Right cardiac atrium (tissue), 5 donors: Measurements from ENCODE around the gene NRCAM. TPM values are rescaled to one million over a fixed set of nuclear protein-coding genes. Genes with fewer than 3 reads are reported as not detected.
"Not testable (repeated sequence)": the region's sequence is repeated elsewhere in the genome, so short reads cannot be mapped to it uniquely, and the experiment has no call there.

Experiments
- ATAC-seq, 2 donors: fragments of 200-7000 bp; cut with Tn5 transposase; one replicate each; pipeline versions ENCODE4 v1.8.0 to v1.9.1; 2020; ENCODE audit warnings: moderate library complexity in 2 of 2, mild to moderate bottlenecking in 1 of 2
- DNase-seq, 3 donors: peaks; one replicate each; pipeline ENCODE4 v3.0.0-alpha.2; 2020
- H3K27ac ChIP-seq: one replicate; pipeline ENCODE4 v1.5.1; 2013; ENCODE audit warnings: mild to moderate bottlenecking, low read length, control low read depth, moderate library complexity
- H3K27me3 ChIP-seq: one replicate; pipeline ENCODE4 v1.6.1; 2013; ENCODE audit not compliant: control insufficient read depth, insufficient read depth
- H3K4me1 ChIP-seq: one replicate; pipeline ENCODE4 v1.6.1; 2013; ENCODE audit warnings: low read length; ENCODE audit not compliant: control insufficient read depth, insufficient read depth
- H3K4me3 ChIP-seq: one replicate; pipeline ENCODE4 v1.5.1; 2013; ENCODE audit warnings: low read length, control low read depth
- H3K9me3 ChIP-seq: one replicate; pipeline ENCODE4 v1.6.1; 2013; ENCODE audit warnings: low read length; ENCODE audit not compliant: control insufficient read depth
- WGBS: extraction: QIAGEN DNeasy Blood & Tissue Kit; methylation state at CpG from one replicate; pipeline ENCODE4 v1.1.7; 2013; 5-methylcytosine and 5-hydroxymethylcytosine counted together
- intact Hi-C, 4 donors: fragments of 100-400 bp; cut with DNase I; formaldehyde crosslinking; loops; one replicate each; pipeline versions ENCODE4 v1.11.0 to v1.14.0; 2022 to 2023
- polyA plus RNA-seq: library from polyadenylated mRNA; stranded (reverse); fragments of 200-250 nt; gene quantifications from one replicate; pipeline ENCODE4 v1.2.3, GENCODE V29; 2013
- total RNA-seq, 4 donors: library from RNA; stranded (reverse); fragmentation: NEBNext Ultra II Directional; extraction: Animal tissue kit (Norgen Biotek cat#: 25700); gene quantifications; one replicate each; pipeline ENCODE4 v1.2.1, GENCODE V29; 2021
- donor health status: healthy with polysubstance abuse.
- donor health status: DM: no; HTN: yes; CAD: no.
- donor health status: DM: no; HTN: no; CAD: no.
- donor health status: DM: no; HTN: yes; CAD: no; lungs with severe emphysema.
- donor health status: DM: yes; HTN: yes; CAD: no.

Gene NRCAM
- total and polyA plus RNA-seq, 5 donors, result 0.59 to 1.3 (median 1.1) TPM

DNA sequence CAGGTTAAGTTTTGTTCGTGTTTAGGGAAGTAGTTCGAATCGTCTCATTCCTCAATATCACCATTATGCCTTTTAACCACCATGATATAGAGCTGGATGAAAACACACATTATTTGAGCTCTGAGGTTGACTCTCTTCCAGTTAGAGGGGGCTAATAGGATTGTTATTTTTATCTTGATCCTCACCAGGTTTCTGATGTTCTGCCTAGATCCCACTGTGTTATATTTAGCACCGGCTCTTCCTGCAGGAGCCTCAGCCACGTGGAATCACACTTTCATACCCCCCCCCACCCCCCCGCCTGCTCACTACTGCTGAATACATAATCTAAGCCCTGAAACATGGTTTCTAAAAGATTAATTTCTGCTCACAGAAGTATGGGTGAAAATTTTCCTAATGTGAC, 88.3 kb downstream of the NRCAM start:
- Histone ChIP-seq H3K27me3 (no peaks in the 10 kb centered on the region), H3K4me3 (no peak overlapping the region), H3K9me3 (no peaks in the 10 kb centered on the region), H3K27ac (no peak overlapping the region), H3K4me1 (no peaks in the 10 kb centered on the region)
- intact Hi-C loops, result no loop called here
- 61% methylated on average over 6 of the region's 6 CpGs for WGBS
- no peak for ATAC-seq
- DNase-seq, result no peak

DNA sequence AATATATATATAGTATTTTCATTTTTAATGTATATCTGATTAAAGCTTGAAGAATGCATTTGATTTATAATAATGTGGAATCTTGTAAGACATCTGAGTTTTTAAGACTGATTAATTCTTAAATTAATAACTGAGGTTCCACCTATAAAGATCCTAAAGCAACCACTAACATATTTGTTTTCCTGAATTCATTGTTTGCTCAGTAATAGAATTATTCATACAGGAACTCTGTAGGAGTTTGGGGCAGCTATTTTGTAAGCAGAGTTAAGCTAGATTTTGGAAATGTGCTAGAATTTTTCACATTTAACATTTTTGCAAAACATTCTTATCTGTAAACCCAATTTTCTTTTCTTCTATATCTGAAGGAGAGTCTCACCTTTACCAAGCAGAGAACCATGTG, 88.9 kb downstream of the NRCAM start:
- no peaks in the 10 kb centered on the region for H3K9me3 ChIP-seq
- ATAC-seq, result no peak
- DNase-seq, result no peak
- H3K27ac ChIP-seq, result no peak overlapping the region
- no peaks in the 10 kb centered on the region for H3K4me1 ChIP-seq
- no peaks in the 10 kb centered on the region for H3K27me3 ChIP-seq
- no peak overlapping the region for H3K4me3 ChIP-seq
- intact Hi-C loops, result no loop called here

GRCh38 chr7:108363659-108364058, 92.6 kb downstream of the NRCAM start:
- DNase-seq, result no peak
- Histone ChIP-seq H3K27me3 (no peaks in the 10 kb centered on the region), H3K9me3 (no peaks in the 10 kb centered on the region), H3K27ac (no peak overlapping the region), H3K4me3 (no peak overlapping the region), H3K4me1 (no peaks in the 10 kb centered on the region)
- intact Hi-C loops, result no loop called here
- ATAC-seq, result no peak

DNA sequence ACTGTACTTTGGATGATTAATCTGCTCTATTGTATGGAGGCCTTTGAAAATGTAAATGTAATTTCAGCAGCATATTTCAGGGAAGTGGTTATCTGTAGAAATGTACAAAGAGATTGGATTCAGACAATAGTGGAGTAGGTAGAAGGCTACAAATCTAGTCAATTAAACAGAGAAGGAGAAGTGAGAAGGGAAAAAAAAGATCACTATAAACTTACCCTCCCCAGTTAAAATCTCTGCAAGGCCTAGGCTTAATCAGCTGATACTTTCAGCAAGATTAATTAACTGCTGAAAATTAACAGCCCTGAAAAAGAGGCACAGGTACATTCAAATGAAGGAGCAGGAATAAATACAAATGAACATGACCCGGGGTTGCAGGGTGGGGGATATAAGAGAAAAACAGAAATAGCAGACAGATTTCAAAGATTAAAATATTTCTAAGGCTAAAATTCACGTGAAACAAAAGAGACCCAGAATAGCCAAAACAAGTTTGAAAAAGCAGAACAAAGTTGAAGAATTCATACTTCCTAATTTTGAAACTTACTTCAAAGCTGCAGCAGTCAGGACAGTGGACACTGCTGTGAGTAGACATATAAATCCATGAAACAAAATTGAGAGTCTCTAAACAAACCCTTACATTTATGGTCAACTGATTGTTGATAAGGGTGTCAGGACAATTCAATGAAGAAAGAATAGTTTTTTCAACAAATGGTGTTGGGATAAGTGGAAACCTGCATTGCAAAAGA, 96.0 kb downstream of the NRCAM start:
- WGBS, result 67% methylated on average over 2 of the region's 2 CpGs
- H3K4me1 ChIP-seq, result no peaks in the 10 kb centered on the region
- H3K4me3 ChIP-seq, result no peak overlapping the region
- H3K9me3 ChIP-seq, result no peaks in the 10 kb centered on the region
- intact Hi-C loops, result no loop called here
- DNase-seq (no peak), ATAC-seq (no peak)
- no peaks in the 10 kb centered on the region for H3K27me3 ChIP-seq
- H3K27ac ChIP-seq, result no peak overlapping the region

DNA sequence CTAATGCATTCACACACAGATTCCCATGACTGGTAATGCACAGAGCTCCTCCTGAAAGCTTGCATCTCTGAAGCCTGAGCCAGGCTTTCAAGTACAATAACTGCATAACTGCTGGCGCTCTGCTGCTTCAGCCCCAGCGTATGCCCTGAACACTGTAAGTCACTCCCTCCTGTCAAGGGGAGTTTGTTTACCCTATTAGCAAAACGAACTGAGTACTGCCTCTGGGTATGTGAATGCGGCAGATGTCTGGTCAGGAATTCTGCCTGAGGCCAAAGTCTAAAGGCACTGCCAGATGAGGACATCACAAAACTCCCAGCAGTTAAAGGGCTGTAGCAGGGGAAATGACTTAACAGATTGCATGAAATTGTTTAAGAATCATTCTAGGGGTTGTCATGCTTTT, 97.7 kb downstream of the NRCAM start:
- intact Hi-C loops, result no loop called here
- no peak overlapping the region for H3K27ac ChIP-seq
- H3K27me3 ChIP-seq, result no peaks in the 10 kb centered on the region
- H3K4me1 ChIP-seq, result no peaks in the 10 kb centered on the region
- no peak for DNase-seq
- 52% methylated on average over 4 of the region's 4 CpGs for WGBS
- no peak for ATAC-seq
- no peaks in the 10 kb centered on the region for H3K9me3 ChIP-seq
- H3K4me3 ChIP-seq, result no peak overlapping the region

- Histone ChIP-seq H3K9me3 (no peaks in the 10 kb centered on the region), H3K4me1 (no peaks in the 10 kb centered on the region), H3K4me3 (no peak overlapping the region), H3K27me3 (no peaks in the 10 kb centered on the region), H3K27ac (no peak overlapping the region)
- ATAC-seq (no peak), DNase-seq (no peak)
- intact Hi-C loops, result no loop called here
Measured at GRCh38 chr7:108351729-108352131, 104.5 kb downstream of the NRCAM start.

GRCh38 chr7:108348913-108349312, 107.3 kb downstream of the NRCAM start:
- DNase-seq (no peak), ATAC-seq (peak; percentile 31 to 40)
- 92% methylated on average over 3 of the region's 3 CpGs for WGBS
- Histone ChIP-seq H3K9me3 (no peaks in the 10 kb centered on the region), H3K27ac (no peak overlapping the region), H3K27me3 (no peaks in the 10 kb centered on the region), H3K4me1 (no peaks in the 10 kb centered on the region), H3K4me3 (no peak overlapping the region)
- intact Hi-C loops, result no loop called here

GRCh38 chr7:108347616-108348015, 108.6 kb downstream of the NRCAM start:
- H3K27ac ChIP-seq, result no peak overlapping the region
- no peak for DNase-seq
- no peaks in the 10 kb centered on the region for H3K4me1 ChIP-seq
- no peaks in the 10 kb centered on the region for H3K27me3 ChIP-seq
- WGBS, result 22% methylated on average over 2 of the region's 2 CpGs
- intact Hi-C loops, result no loop called here
- ATAC-seq, result peak in 1 of 2 donors; percentile 14
- no peaks in the 10 kb centered on the region for H3K9me3 ChIP-seq
- no peak overlapping the region for H3K4me3 ChIP-seq

- no peaks in the 10 kb centered on the region for H3K9me3 ChIP-seq
- no peak overlapping the region for H3K27ac ChIP-seq
- H3K4me3 ChIP-seq, result no peak overlapping the region
- WGBS, result 82% methylated on average over 9 of the region's 9 CpGs
- DNase-seq, result no peak
- H3K4me1 ChIP-seq, result no peaks in the 10 kb centered on the region
- ATAC-seq, result no peak
- no peaks in the 10 kb centered on the region for H3K27me3 ChIP-seq
- intact Hi-C loops, result no loop called here
Measured at GRCh38 chr7:108345710-108346336, 110.4 kb downstream of the NRCAM start.

DNA sequence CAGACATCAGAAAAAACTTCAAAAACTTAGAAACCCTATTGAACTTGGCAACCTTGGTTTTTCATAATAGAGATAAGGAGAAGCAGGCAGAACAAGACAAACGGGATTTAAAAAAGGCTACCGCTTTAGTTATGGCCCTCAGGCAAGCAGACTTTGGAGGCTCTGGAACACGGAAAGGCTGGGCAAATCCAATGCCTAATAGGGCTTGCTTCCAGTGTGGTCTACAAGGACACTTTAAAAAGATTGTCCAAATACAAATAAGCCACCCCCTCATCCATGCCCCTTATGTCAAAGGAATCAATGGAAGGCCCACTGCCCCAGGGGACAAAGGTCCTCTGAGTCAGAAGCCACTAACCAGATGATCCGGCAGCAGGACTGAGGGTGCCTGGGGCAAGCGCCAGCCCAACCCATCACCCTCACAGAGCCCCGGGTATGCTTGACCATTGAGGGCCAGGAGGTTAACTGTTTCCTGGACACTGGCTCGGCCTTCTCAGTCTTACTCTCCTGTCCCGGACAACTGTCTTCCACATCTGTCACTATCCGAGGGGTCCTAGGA, 115.3 kb downstream of the NRCAM start:
- Histone ChIP-seq H3K9me3 (no peaks in the 10 kb centered on the region), H3K27ac (no peak overlapping the region), H3K27me3 (no peaks in the 10 kb centered on the region), H3K4me1 (no peaks in the 10 kb centered on the region), H3K4me3 (no peak overlapping the region)
- DNase-seq (no peak), ATAC-seq (no peak)
- 75% methylated on average over 9 of the region's 9 CpGs for WGBS
- intact Hi-C loops, result no loop called here

DNA sequence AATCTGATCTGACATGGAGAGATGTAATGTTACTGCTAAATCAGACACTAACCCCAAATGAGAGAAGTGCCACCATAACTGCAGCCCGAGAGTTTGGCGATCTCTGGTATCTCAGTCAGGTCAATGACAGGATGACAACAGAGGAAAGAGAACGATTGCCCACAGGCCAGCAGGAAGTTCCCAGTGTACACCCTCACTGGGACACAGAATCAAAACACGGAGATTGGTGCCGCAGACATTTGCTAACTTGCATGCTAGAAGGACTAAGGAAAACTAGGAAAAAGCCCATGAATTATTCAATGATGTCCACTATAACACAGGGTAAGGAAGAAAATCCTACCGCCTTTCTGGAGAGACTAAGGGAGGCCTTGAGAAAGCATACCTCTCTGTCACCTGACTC, 115.8 kb downstream of the NRCAM start:
- DNase-seq, H3K9me3 ChIP-seq, H3K27me3 ChIP-seq, H3K27ac ChIP-seq, intact Hi-C loops, H3K4me3 ChIP-seq, ATAC-seq, H3K4me1 ChIP-seq: not testable (repeated sequence)
- 80% methylated on average over 6 of the region's 6 CpGs for WGBS
